Measurements from ENCODE around the gene KCTD8. TPM values are rescaled to one million over a fixed set of nuclear protein-coding genes. Genes with fewer than 3 reads are reported as not detected.
"Not testable (repeated sequence)": the region's sequence is repeated elsewhere in the genome, so short reads cannot be mapped to it uniquely, and the experiment has no call there.

The KCTD8 gene
- total RNA-seq, 1 experiment from 2014 or later, result 1.1 TPM

DNA sequence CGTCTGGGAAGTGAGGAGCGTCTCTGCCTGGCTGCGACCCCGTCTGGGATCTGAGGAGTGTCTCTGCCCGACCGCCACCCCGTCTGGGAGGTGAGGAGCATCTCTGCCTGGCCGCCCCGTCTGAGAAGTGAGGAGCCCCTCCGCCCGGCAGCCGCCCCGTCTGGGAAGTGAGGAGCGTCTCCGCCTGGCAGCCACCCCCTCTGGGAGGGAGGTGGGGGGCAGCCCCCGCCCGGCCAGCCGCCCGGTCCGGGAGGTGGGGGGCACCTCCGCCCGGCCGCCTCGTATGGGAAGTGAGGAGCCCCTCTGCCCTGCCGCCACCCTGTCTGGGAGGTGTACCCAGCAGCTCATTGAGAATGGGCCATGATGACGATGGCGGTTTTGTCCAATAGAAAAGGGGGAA is 280.8 kb downstream of the KCTD8 start:
- not testable (repeated sequence) for H4K8ac ChIP-seq (replicated peaks; ENCODE audit: insufficient read length, low read depth, low read length); DNase-seq; H3K4me2 ChIP-seq (ENCODE audit: insufficient read depth, insufficient read length, low read length); H2BK20ac ChIP-seq (ENCODE audit: low read depth, low read length, poor library complexity, severe bottlenecking); H3K18ac ChIP-seq (ENCODE audit: insufficient read length, low read depth, low read length); H3T11ph ChIP-seq (ENCODE audit: low read length); H2AFZ ChIP-seq (ENCODE audit: low read length); H4K20me1 ChIP-seq (ENCODE audit: control insufficient read depth, insufficient read depth, insufficient read length); H3K14ac ChIP-seq (ENCODE audit: insufficient read depth, low read length); H2BK120ac ChIP-seq (ENCODE audit: low read depth, low read length, poor library complexity, severe bottlenecking); H2BK12ac ChIP-seq (ENCODE audit: insufficient read length, low read depth, low read length); H2BK15ac ChIP-seq (ENCODE audit: low read depth, low read length); H3K27ac ChIP-seq (ENCODE audit: insufficient read length, low read depth, low read length); H3K79me2 ChIP-seq (ENCODE audit: insufficient read depth, low read length); H3K4me1 Mint-ChIP-seq; H3K4me3 Mint-ChIP-seq; H3K27me3 ChIP-seq (ENCODE audit: insufficient read depth, low read length); H3K27me3 Mint-ChIP-seq (ENCODE audit: low read depth); H2BK5ac ChIP-seq (ENCODE audit: insufficient read length, low read length); H3K56ac ChIP-seq (ENCODE audit: insufficient read length, low read depth, low read length); H3K4ac ChIP-seq (ENCODE audit: low read depth, low read length); H3K4me1 ChIP-seq (ENCODE audit: insufficient read depth, low read length); H3K23ac ChIP-seq (ENCODE audit: insufficient read length, low read depth, low read length); H4K5ac ChIP-seq (ENCODE audit: insufficient read length, low read depth, low read length); H3K9ac ChIP-seq (ENCODE audit: extremely low read depth, insufficient read length, low read length); H3K23me2 ChIP-seq (ENCODE audit: insufficient read length, low read depth, low read length, poor library complexity, severe bottlenecking); H3K9me3 ChIP-seq (ENCODE audit: control insufficient read depth, low read depth, low read length); H3K27ac Mint-ChIP-seq; H3K79me1 ChIP-seq (ENCODE audit: insufficient read depth, low read depth, low read length, poor library complexity, severe bottlenecking); H4K91ac ChIP-seq (ENCODE audit: insufficient read length, low read depth, low read length); H2AK5ac ChIP-seq (ENCODE audit: insufficient read length, low read length)
- H3K36me3 Mint-ChIP-seq (ENCODE audit: insufficient read depth in 1 of 3, low read depth in 3 of 3), result peaks cover 3 to 12% (median 8%) of the 10 kb centered on the region in 3 experiments; a peak in 5 of 7 replicates
- H3K9me3 Mint-ChIP-seq, result peaks cover 9 to 11% of the 10 kb centered on the region in 2 experiments
- WGBS (ENCODE audit: extremely low coverage, insufficient read length, low lambda C conversion rate), result no CpG with 5 or more reads among the region's 27 CpGs

Data from H9 (cell line).